Stomach (tissue), 4 donors: ENCODE measurements around the gene SPARCL1.

Experiments used
- POLR2AphosphoS5 ChIP-seq, 3 donors: sonication (generic); formaldehyde crosslinking; IDR thresholded peaks; one replicate each; pipeline ENCODE4 v1.6.1; 2016; ENCODE audit warnings: antibody characterized with exemption in 3 of 3
- TF ChIP-seq, protein P1 (sequence below), 7 experiments: fragments of 450-650 bp in 4 of 7; fragments of 200-600 bp in 3 of 7; sonication (generic) in 3 of 7; IDR thresholded peaks; one replicate each; pipeline ENCODE4 v1.5.1; 2016 to 2019; ENCODE audit warnings: antibody characterized with exemption in 7 of 7, control low read depth in 2 of 7, mild to moderate bottlenecking in 1 of 7

- TF ChIP-seq, protein P1, sequence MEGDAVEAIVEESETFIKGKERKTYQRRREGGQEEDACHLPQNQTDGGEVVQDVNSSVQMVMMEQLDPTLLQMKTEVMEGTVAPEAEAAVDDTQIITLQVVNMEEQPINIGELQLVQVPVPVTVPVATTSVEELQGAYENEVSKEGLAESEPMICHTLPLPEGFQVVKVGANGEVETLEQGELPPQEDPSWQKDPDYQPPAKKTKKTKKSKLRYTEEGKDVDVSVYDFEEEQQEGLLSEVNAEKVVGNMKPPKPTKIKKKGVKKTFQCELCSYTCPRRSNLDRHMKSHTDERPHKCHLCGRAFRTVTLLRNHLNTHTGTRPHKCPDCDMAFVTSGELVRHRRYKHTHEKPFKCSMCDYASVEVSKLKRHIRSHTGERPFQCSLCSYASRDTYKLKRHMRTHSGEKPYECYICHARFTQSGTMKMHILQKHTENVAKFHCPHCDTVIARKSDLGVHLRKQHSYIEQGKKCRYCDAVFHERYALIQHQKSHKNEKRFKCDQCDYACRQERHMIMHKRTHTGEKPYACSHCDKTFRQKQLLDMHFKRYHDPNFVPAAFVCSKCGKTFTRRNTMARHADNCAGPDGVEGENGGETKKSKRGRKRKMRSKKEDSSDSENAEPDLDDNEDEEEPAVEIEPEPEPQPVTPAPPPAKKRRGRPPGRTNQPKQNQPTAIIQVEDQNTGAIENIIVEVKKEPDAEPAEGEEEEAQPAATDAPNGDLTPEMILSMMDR (IDR thresholded peaks at IDR 0.05): no peak
- no peak for TF ChIP-seq POLR2AphosphoS5 (IDR thresholded peaks at IDR 0.05)
These were observed 22.2 kb upstream of the SPARCL1 start for GRCh38 chr4:87551361-87551760.
